HL-60 (cell line): ENCODE data around the gene IFIT3.
"Not testable (repeated sequence)": the region's sequence is repeated elsewhere in the genome, so short reads cannot be mapped to it uniquely, and the experiment has no call there.

Experiments
- DNase-seq, 2 experiments: peaks; one replicate each; pipeline ENCODE4 v3.0.0-alpha.2; 2010 to 2020; ENCODE audit warnings: low read depth in 1 of 2, low spot score in 1 of 2
- H3K27ac ChIP-seq: fragments of 250-450 bp; sonication (Bioruptor Pico); replicated peaks from 2 replicates; pipeline ENCODE4 v1.5.1; 2020; ENCODE audit warnings: mild to moderate bottlenecking, moderate library complexity
- H3K27me3 ChIP-seq: fragments of 250-450 bp; sonication (Bioruptor Pico); 2 replicates; pipeline ENCODE4 v1.5.1; 2021; ENCODE audit warnings: mild to moderate bottlenecking, moderate library complexity; ENCODE audit not compliant: insufficient read depth, poor library complexity, severe bottlenecking
- H3K4me3 ChIP-seq: replicated peaks from 2 replicates; pipeline ENCODE4 v1.5.1; 2011; ENCODE audit warnings: mild to moderate bottlenecking, control low read depth, low read length; ENCODE audit not compliant: insufficient read depth
- GABPA ChIP-seq: IDR thresholded peaks from 2 replicates; pipeline ENCODE4 v1.6.1; 2012; ENCODE audit warnings: low read depth
- POLR2AphosphoS5 ChIP-seq: IDR thresholded peaks from 2 replicates; pipeline ENCODE4 v1.6.1; 2012; ENCODE audit warnings: low read depth
- REST ChIP-seq: IDR thresholded peaks from 2 replicates; pipeline ENCODE4 v1.6.1; 2012; ENCODE audit warnings: low read depth; ENCODE audit not compliant: insufficient replicate concordance
- SPI1 ChIP-seq: IDR thresholded peaks from 2 replicates; pipeline ENCODE4 v1.6.1; 2012; ENCODE audit warnings: low read depth, mild to moderate bottlenecking, borderline replicate concordance
- TF ChIP-seq, protein P1 (sequence below): IDR thresholded peaks from one replicate; pipeline ENCODE4 v1.5.1; 2011; ENCODE audit warnings: low read length, control low read depth, inconsistent platforms; ENCODE audit not compliant: insufficient read depth

IFIT3 gene

GRCh38 chr10:89348975-89349374 is 21.2 kb downstream of the IFIT3 start:
- Histone ChIP-seq H3K27me3 (no peaks in the 10 kb centered on the region), H3K4me3 (no peak overlapping the region), H3K27ac (no peak overlapping the region)
- no peak for TF ChIP-seq SPI1
- no peak for DNase-seq

- not testable (repeated sequence) for DNase-seq, H3K27ac ChIP-seq, H3K4me3 ChIP-seq, H3K27me3 ChIP-seq
These were observed 23.0 kb downstream of the IFIT3 start for GRCh38 chr10:89350631-89351315.

DNA sequence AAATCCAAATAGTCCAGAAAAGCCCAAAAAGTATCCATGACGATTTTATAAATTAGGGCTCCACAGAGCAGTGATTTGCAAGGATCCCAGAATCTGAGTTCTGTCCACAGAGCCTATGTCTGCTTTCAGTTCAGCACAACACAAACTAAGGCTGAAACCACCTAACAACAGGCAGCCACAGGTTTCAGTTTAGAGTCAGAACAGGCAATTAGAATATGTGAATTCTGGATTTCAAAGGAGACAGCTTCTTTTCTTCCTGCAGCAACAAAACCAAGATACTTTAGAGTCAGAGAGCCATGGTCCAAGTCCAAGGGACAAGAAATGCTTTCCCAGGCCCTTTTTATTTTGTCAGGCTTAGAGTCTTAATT is 23.6 kb downstream of the IFIT3 start:
- no peak for DNase-seq
- H3K27me3 ChIP-seq: no peaks in the 10 kb centered on the region
- no peak overlapping the region for H3K27ac ChIP-seq
- no peak for TF ChIP-seq SPI1
- TF ChIP-seq GABPA: no peak
- TF ChIP-seq, protein P1, sequence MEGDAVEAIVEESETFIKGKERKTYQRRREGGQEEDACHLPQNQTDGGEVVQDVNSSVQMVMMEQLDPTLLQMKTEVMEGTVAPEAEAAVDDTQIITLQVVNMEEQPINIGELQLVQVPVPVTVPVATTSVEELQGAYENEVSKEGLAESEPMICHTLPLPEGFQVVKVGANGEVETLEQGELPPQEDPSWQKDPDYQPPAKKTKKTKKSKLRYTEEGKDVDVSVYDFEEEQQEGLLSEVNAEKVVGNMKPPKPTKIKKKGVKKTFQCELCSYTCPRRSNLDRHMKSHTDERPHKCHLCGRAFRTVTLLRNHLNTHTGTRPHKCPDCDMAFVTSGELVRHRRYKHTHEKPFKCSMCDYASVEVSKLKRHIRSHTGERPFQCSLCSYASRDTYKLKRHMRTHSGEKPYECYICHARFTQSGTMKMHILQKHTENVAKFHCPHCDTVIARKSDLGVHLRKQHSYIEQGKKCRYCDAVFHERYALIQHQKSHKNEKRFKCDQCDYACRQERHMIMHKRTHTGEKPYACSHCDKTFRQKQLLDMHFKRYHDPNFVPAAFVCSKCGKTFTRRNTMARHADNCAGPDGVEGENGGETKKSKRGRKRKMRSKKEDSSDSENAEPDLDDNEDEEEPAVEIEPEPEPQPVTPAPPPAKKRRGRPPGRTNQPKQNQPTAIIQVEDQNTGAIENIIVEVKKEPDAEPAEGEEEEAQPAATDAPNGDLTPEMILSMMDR: no peak
- TF ChIP-seq POLR2AphosphoS5: no peak
- TF ChIP-seq REST: no peak
- H3K4me3 ChIP-seq: no peak overlapping the region

- no peak for DNase-seq
- no peak overlapping the region for H3K4me3 ChIP-seq
These were observed 24.2 kb downstream of the IFIT3 start for GRCh38 chr10:89351780-89352597.

More at GRCh38 chr10:89351780-89352597, 24.2 kb downstream of the IFIT3 start:
- TF ChIP-seq, protein P1: no peak
- TF ChIP-seq POLR2AphosphoS5: no peak
- TF ChIP-seq GABPA: no peak
- no peak for TF ChIP-seq REST
- no peak overlapping the region for H3K27ac ChIP-seq
- no peaks in the 10 kb centered on the region for H3K27me3 ChIP-seq
